IMR-90 (cell line): ENCODE measurements around the gene KRTAP5-9. TPM values are rescaled to one million over a fixed set of nuclear protein-coding genes. Genes with fewer than 3 reads are reported as not detected.

Source experiments
- ATAC-seq: fragments of 200-7000 bp; cut with Tn5 transposase; 2 replicates; pipeline ENCODE4 v1.9.1; 2020; ENCODE audit warnings: low read depth, mild to moderate bottlenecking, moderate library complexity
- BruUV-seq: library from RNA; stranded (reverse); fragments of 400-500 nt; replicated peaks from 2 replicates; lab custom pipeline; 2021; lab: Mats Ljungman, UMichigan
- CTCF ChIA-PET: fragments of 300-600 bp; formaldehyde crosslinking; extraction: SDS; loops from one replicate; lab custom pipeline; 2021; ENCODE audit warnings: antibody characterized with exemption; lab: Yijun Ruan, JAX
- POLR2A ChIA-PET: fragments of 300-600 bp; sonication (Branson Sonifier 250); formaldehyde crosslinking; loops from one replicate; lab custom pipeline; 2022; ENCODE audit warnings: antibody characterized with exemption; ENCODE audit not compliant: unreplicated experiment; lab: Charles Lee
- DNase-seq: peaks from one replicate; pipeline ENCODE4 v3.0.0; 2013
- H2AFZ ChIP-seq: replicated peaks from 2 replicates; pipeline ENCODE3; 2013; ENCODE audit warnings: low read length, mild to moderate bottlenecking; ENCODE audit not compliant: poor library complexity
- H2AK5ac ChIP-seq: 2 replicates; pipeline ENCODE4 v1.6.1; 2013; ENCODE audit warnings: low read depth, low read length, inconsistent platforms
- H2AK9ac ChIP-seq: replicated peaks from 2 replicates; pipeline ENCODE3; 2013; ENCODE audit warnings: mild to moderate bottlenecking, low read depth, low read length, moderate library complexity; ENCODE audit not compliant: poor library complexity
- H2BK120ac ChIP-seq: 2 replicates; pipeline ENCODE4 v1.6.1; 2013; ENCODE audit warnings: low read depth, low read length, inconsistent platforms
- H2BK15ac ChIP-seq: 3 replicates; pipeline ENCODE4 v1.6.1; 2013; ENCODE audit warnings: low read depth, low read length, inconsistent platforms
- H2BK20ac ChIP-seq: 2 replicates; pipeline ENCODE4 v1.6.1; 2013; ENCODE audit warnings: low read depth, mild to moderate bottlenecking, inconsistent platforms, low read length, moderate library complexity
- H2BK5ac ChIP-seq: 2 replicates; pipeline ENCODE4 v1.6.1; 2013; ENCODE audit warnings: mild to moderate bottlenecking, low read depth, low read length, inconsistent platforms; ENCODE audit not compliant: poor library complexity, severe bottlenecking
- H3K14ac ChIP-seq: replicated peaks from 2 replicates; pipeline ENCODE4 v1.6.1; 2013; ENCODE audit warnings: low read depth, low read length, inconsistent platforms
- H3K18ac ChIP-seq: 2 replicates; pipeline ENCODE4 v1.6.1; 2013; ENCODE audit warnings: low read depth, low read length, control low read depth
- H3K23ac ChIP-seq: 2 replicates; pipeline ENCODE4 v1.6.1; 2013; ENCODE audit warnings: low read depth, low read length, inconsistent platforms
- H3K27ac ChIP-seq: 2 replicates; pipeline ENCODE4 v1.5.1; 2013; ENCODE audit warnings: mild to moderate bottlenecking, control low read depth, low read length; ENCODE audit not compliant: insufficient read depth
- H3K27me3 ChIP-seq: 2 replicates; pipeline ENCODE4 v1.6.1; 2013; ENCODE audit warnings: low read length; ENCODE audit not compliant: control insufficient read depth, insufficient read depth
- H3K36me3 ChIP-seq: 2 replicates; pipeline ENCODE4 v1.6.1; 2013; ENCODE audit warnings: low read length, mixed read lengths; ENCODE audit not compliant: control insufficient read depth, insufficient read depth
- H3K4ac ChIP-seq: 2 replicates; pipeline ENCODE4 v1.6.1; 2013; ENCODE audit warnings: low read depth, low read length, inconsistent platforms
- H3K4me1 ChIP-seq: 2 replicates; pipeline ENCODE4 v1.6.1; 2013; ENCODE audit warnings: low read length, mixed read lengths; ENCODE audit not compliant: control insufficient read depth, insufficient read depth
- H3K4me2 ChIP-seq: 2 replicates; pipeline ENCODE4 v1.6.1; 2013; ENCODE audit warnings: low read depth, mild to moderate bottlenecking, control low read depth, low read length, moderate library complexity
- H3K4me3 ChIP-seq: 2 replicates; pipeline ENCODE4 v1.5.1; 2013; ENCODE audit warnings: low read depth, mild to moderate bottlenecking, control low read depth, low read length, moderate library complexity; ENCODE audit not compliant: insufficient read depth
- H3K56ac ChIP-seq: 2 replicates; pipeline ENCODE4 v1.6.1; 2013; ENCODE audit warnings: low read length, inconsistent platforms; ENCODE audit not compliant: insufficient read depth; ENCODE audit errors: extremely low read depth
- H3K79me1 ChIP-seq, 2 experiments: 2 replicates each; pipeline ENCODE4 v1.6.1; 2013; ENCODE audit warnings: low read length in 2 of 2, inconsistent platforms in 1 of 2, low read depth in 1 of 2
- H3K9ac ChIP-seq: 2 replicates; pipeline ENCODE4 v1.6.1; 2013; ENCODE audit warnings: low read depth, low read length, control low read depth
- H3K9me1 ChIP-seq: 2 replicates; pipeline ENCODE4 v1.6.1; 2013; ENCODE audit warnings: low read length, inconsistent platforms; ENCODE audit not compliant: insufficient read depth
- H3K9me3 ChIP-seq: 2 replicates; pipeline ENCODE4 v1.6.1; 2013; ENCODE audit warnings: low read length; ENCODE audit not compliant: control insufficient read depth, insufficient read depth
- H4K20me1 ChIP-seq: 2 replicates; pipeline ENCODE4 v1.6.1; 2013; ENCODE audit warnings: low read length, inconsistent platforms; ENCODE audit not compliant: insufficient read depth
- H4K5ac ChIP-seq: 2 replicates; pipeline ENCODE4 v1.6.1; 2013; ENCODE audit warnings: mild to moderate bottlenecking, low read depth, low read length, control low read depth
- H4K8ac ChIP-seq, 2 experiments: 2 replicates each; pipeline ENCODE4 v1.6.1; 2013; ENCODE audit warnings: low read depth in 2 of 2, low read length in 2 of 2, control low read depth in 1 of 2, inconsistent platforms in 1 of 2
- H4K91ac ChIP-seq: 2 replicates; pipeline ENCODE4 v1.6.1; 2013; ENCODE audit warnings: low read depth, low read length, inconsistent platforms; ENCODE audit not compliant: insufficient read depth
- BHLHE40 ChIP-seq: fragments of 150-350 bp; IDR thresholded peaks from 2 replicates; pipeline ENCODE4 v1.6.1; 2016; ENCODE audit warnings: mild to moderate bottlenecking, low read depth, low read length
- CEBPB ChIP-seq: IDR thresholded peaks from 2 replicates; pipeline ENCODE4 v1.6.1; 2012; ENCODE audit warnings: low read depth, low read length, improper control_type of control experiment
- CHD1 ChIP-seq: IDR thresholded peaks from 2 replicates; pipeline ENCODE4 v1.6.1; 2012; ENCODE audit warnings: low read depth, low read length, improper control_type of control experiment
- CTCF ChIP-seq: conservative IDR thresholded peaks from 2 replicates; pipeline ENCODE4 v1.5.1; 2012; ENCODE audit warnings: mild to moderate bottlenecking, low read depth, low read length, improper control_type of control experiment
- ELK1 ChIP-seq: fragments of 150-350 bp; IDR thresholded peaks from 2 replicates; pipeline ENCODE4 v1.6.1; 2016; ENCODE audit warnings: low read depth, mild to moderate bottlenecking, low read length, moderate library complexity, borderline replicate concordance
- FOS ChIP-seq: fragments of 150-350 bp; IDR thresholded peaks from 2 replicates; pipeline ENCODE4 v1.6.1; 2016; ENCODE audit warnings: low read depth, low read length
- MAFK ChIP-seq: IDR thresholded peaks from 2 replicates; pipeline ENCODE4 v1.6.1; 2012; ENCODE audit warnings: low read depth, low read length, improper control_type of control experiment
- MAZ ChIP-seq: IDR thresholded peaks from 2 replicates; pipeline ENCODE4 v1.6.1; 2012; ENCODE audit warnings: low read depth, mild to moderate bottlenecking, low read length, improper control_type of control experiment, moderate library complexity, borderline replicate concordance
- MXI1 ChIP-seq: IDR thresholded peaks from 2 replicates; pipeline ENCODE4 v1.6.1; 2012; ENCODE audit warnings: low read depth, mild to moderate bottlenecking, low read length, moderate library complexity, borderline replicate concordance
- NFE2L2 ChIP-seq: fragments of 150-350 bp; IDR thresholded peaks from 2 replicates; pipeline ENCODE4 v1.6.1; 2016; ENCODE audit warnings: low read depth, mild to moderate bottlenecking, low read length
- POLR2A ChIP-seq: IDR thresholded peaks from 2 replicates; pipeline ENCODE4 v1.6.1; 2012; ENCODE audit warnings: mild to moderate bottlenecking, low read depth, low read length
- RAD21 ChIP-seq: IDR thresholded peaks from 2 replicates; pipeline ENCODE4 v1.6.1; 2012; ENCODE audit warnings: low read length, improper control_type of control experiment
- RCOR1 ChIP-seq: IDR thresholded peaks from 2 replicates; pipeline ENCODE4 v1.6.1; 2012; ENCODE audit warnings: mild to moderate bottlenecking, low read length, improper control_type of control experiment; ENCODE audit not compliant: insufficient replicate concordance
- RFX5 ChIP-seq: IDR thresholded peaks from 2 replicates; pipeline ENCODE4 v1.8.0; 2012; ENCODE audit warnings: low read depth, mild to moderate bottlenecking, low read length, moderate library complexity
- SMC3 ChIP-seq: fragments of 150-350 bp; IDR thresholded peaks from 2 replicates; pipeline ENCODE4 v1.6.1; 2016; ENCODE audit warnings: low read depth, mild to moderate bottlenecking, antibody characterized with exemption, low read length, moderate library complexity
- USF2 ChIP-seq: fragments of 150-350 bp; IDR thresholded peaks from 2 replicates; pipeline ENCODE4 v1.6.1; 2017; ENCODE audit warnings: mild to moderate bottlenecking, antibody characterized with exemption, low read length, low read depth
- WGBS, 2 experiments: methylation state at CpG; one replicate each; pipeline versions ENCODE4 v1.1.5 to v1.1.7; 2013; ENCODE audit warnings: missing lambda C conversion rate in 2 of 2; ENCODE audit not compliant: insufficient read length in 1 of 2; ENCODE audit errors: extremely low coverage in 2 of 2; 5-methylcytosine and 5-hydroxymethylcytosine counted together
- dilution Hi-C: fragments of 300-500 bp; cut with HindIII; formaldehyde crosslinking; loops from one replicate; pipeline ENCODE4 v1.14.3; 2018; ENCODE audit warnings: low sequenced_read_pairs; ENCODE audit not compliant: unreplicated experiment
- in situ Hi-C: fragments of 300-500 bp; cut with MboI; formaldehyde crosslinking; loops from 3 replicates; pipeline ENCODE4 v1.14.3; 2019; ENCODE audit warnings: low sequenced_read_pairs, inconsistent platforms, mixed read lengths
- intact Hi-C: fragments of 100-400 bp; cut with micrococcal nuclease; formaldehyde crosslinking; loops from 2 replicates; pipeline ENCODE4 v1.10.0; 2022
- polyA plus RNA-seq, 3 experiments: library from polyadenylated mRNA; depleted of rRNA; stranded (reverse); fragments of >200 nt; gene quantifications; 2 replicates each; pipeline ENCODE4 v1.2.3, GENCODE V29; 2012; ENCODE audit warnings: low replicate concordance in 1 of 3
- total RNA-seq: library from RNA; depleted of rRNA; stranded (reverse); fragments of >200 nt; gene quantifications from 2 replicates; pipeline ENCODE4 v1.2.3, GENCODE V29; 2012

The KRTAP5-9 gene
- total and polyA plus RNA-seq, 2 of the 4 experiments (the other 2 are of a cell fraction) = 0.09 TPM; not detected in 1

- Histone ChIP-seq H3K4me3 (no peak overlapping the region), H2AK9ac (no peak overlapping the region), H3K9ac (no peak overlapping the region), H2BK15ac (no peak overlapping the region), H3K23ac (no peak overlapping the region), H3K79me1 (no peaks in the 10 kb centered on the region), H3K14ac (no peak overlapping the region), H3K18ac (no peak overlapping the region), H4K5ac (no peak overlapping the region), H3K27ac (no peak overlapping the region), H3K4me1 (no peaks in the 10 kb centered on the region), H4K20me1 (no peaks in the 10 kb centered on the region), H2AK5ac (no peak overlapping the region), H2AFZ (no peak overlapping the region), H3K36me3 (no peaks in the 10 kb centered on the region), H3K9me1 (no peaks in the 10 kb centered on the region), H3K9me3 (no peaks in the 10 kb centered on the region), H4K8ac (no peak overlapping the region), H3K4me2 (no peak overlapping the region), H3K56ac (no peak overlapping the region), H2BK120ac (no peak overlapping the region), H2BK5ac (no peak overlapping the region), H3K4ac (no peak overlapping the region), H2BK20ac (no peak overlapping the region), H3K27me3 (0 out of 2 replicates have a peak, but pooled peaks cover 1% of the 10 kb centered on the region), H4K91ac (no peak overlapping the region)
- no CpG with 5 or more reads among the region's 2 CpGs for WGBS, 2 experiments
- ATAC-seq (no peak), DNase-seq (no peak)
- POLR2A ChIA-PET = no interaction called here
- intact Hi-C loops (loop anchor here (1.0 kb wide), 1 partner anchor 37 kb away; no protein-coding TSS in a partner anchor), dilution Hi-C loops (no loop called here), in situ Hi-C loops (no loop called here)
- TF ChIP-seq POLR2A (no peak), RFX5 (no peak), MAZ (no peak), RCOR1 (no peak), RAD21 (no peak), MXI1 (no peak), CTCF (no peak), BHLHE40 (no peak), SMC3 (no peak), NFE2L2 (no peak), FOS (no peak), ELK1 (no peak), MAFK (no peak), CEBPB (no peak), CHD1 (no peak), USF2 (no peak)
- CTCF ChIA-PET = no interaction called here
- BruUV-seq = no TSS peak
Measured at GRCh38 chr11:71525938-71526495, 22.2 kb upstream of the KRTAP5-9 start.
